AG09309 (cell line): Measurements from ENCODE around the gene CADM1.

Source experiments
- DNase-seq: peaks from one replicate; pipeline ENCODE4 v3.0.0-alpha.2; 2010; ENCODE audit warnings: low read depth
- H3K4me3 ChIP-seq: 2 replicates; pipeline ENCODE4 v1.5.1; 2011; ENCODE audit warnings: mild to moderate bottlenecking, low read depth, low read length, moderate library complexity; ENCODE audit not compliant: control insufficient read depth
- CTCF ChIP-seq: IDR thresholded peaks from 2 replicates; pipeline ENCODE4 v1.5.1; 2011; ENCODE audit warnings: mild to moderate bottlenecking, low read depth, low read length, inconsistent platforms; ENCODE audit not compliant: insufficient read depth, control insufficient read depth; ENCODE audit errors: missing control alignments

CADM1 gene

GRCh38 chr11:115202074-115202473 is 302.1 kb downstream of the CADM1 start:
- TF ChIP-seq CTCF: no peak
- no peak for DNase-seq
- H3K4me3 ChIP-seq: no peak overlapping the region

- peak; percentile 82 for DNase-seq
- H3K4me3 ChIP-seq: no peak overlapping the region
- no peak for TF ChIP-seq CTCF
Observed at GRCh38 chr11:115201111-115201792, 303.0 kb downstream of the CADM1 start.

GRCh38 chr11:115199481-115200069 is 304.6 kb downstream of the CADM1 start:
- peak; percentile 10 for DNase-seq
- no peak for TF ChIP-seq CTCF
- H3K4me3 ChIP-seq: no peak overlapping the region

- DNase-seq: no peak
- no peak for TF ChIP-seq CTCF
Observed at GRCh38 chr11:115198321-115198741, 305.9 kb downstream of the CADM1 start.

GRCh38 chr11:115197433-115197832 is 306.8 kb downstream of the CADM1 start:
- no peak for DNase-seq
- no peak overlapping the region for H3K4me3 ChIP-seq
- TF ChIP-seq CTCF: no peak

More at GRCh38 chr11:115198321-115198741, 305.9 kb downstream of the CADM1 start:
- H3K4me3 ChIP-seq: no peak overlapping the region

- DNase-seq: no peak
- TF ChIP-seq CTCF: no peak
- no peak overlapping the region for H3K4me3 ChIP-seq
Observed at GRCh38 chr11:115197031-115197430, 307.2 kb downstream of the CADM1 start.
